SK-N-MC (cell line): Measurements from ENCODE around the gene SPON2.

Experiments
- DNase-seq: peaks from one replicate; pipeline ENCODE4 v3.0.0-alpha.2; 2011; ENCODE audit warnings: low read depth, low spot score
- H3K27ac ChIP-seq: fragments of 200-600 bp; sonication (generic); 2 replicates; pipeline ENCODE4 v1.5.1; 2016; ENCODE audit warnings: mixed run types
- H3K36me3 ChIP-seq: fragments of 200-600 bp; sonication (generic); 2 replicates; pipeline ENCODE4 v1.6.1; 2017; ENCODE audit warnings: antibody characterized with exemption, low read length, mixed read lengths; ENCODE audit not compliant: insufficient read depth
- H3K4me3 ChIP-seq: fragments of 200-600 bp; sonication (generic); 2 replicates; pipeline ENCODE4 v1.5.1; 2016
- H3K9ac ChIP-seq: fragments of 200-600 bp; sonication (generic); 2 replicates; pipeline ENCODE4 v1.8.0; 2017; ENCODE audit warnings: mixed run types, mixed read lengths; ENCODE audit not compliant: insufficient read length
- H3K9me3 ChIP-seq: fragments of 200-600 bp; sonication (generic); 2 replicates; pipeline ENCODE4 v1.6.1; 2017; ENCODE audit warnings: low read depth, mild to moderate bottlenecking, antibody characterized with exemption, low read length, moderate library complexity, mixed read lengths
- EZH2 ChIP-seq: fragments of 200-600 bp; sonication (generic); IDR thresholded peaks from one replicate; pipeline ENCODE4 v1.6.1; 2017; ENCODE audit warnings: antibody characterized with exemption
- FOXP2 ChIP-seq: optimal IDR thresholded peaks from 2 replicates; pipeline ENCODE3; 2011; ENCODE audit warnings: mild to moderate bottlenecking, moderate library complexity; ENCODE audit not compliant: insufficient read depth; ENCODE audit errors: extremely low read length, control extremely low read depth
- POLR2AphosphoS5 ChIP-seq: IDR thresholded peaks from 2 replicates; pipeline ENCODE4 v1.6.1; 2012; ENCODE audit warnings: mild to moderate bottlenecking, low read depth, low read length, borderline replicate concordance

SPON2 gene

GRCh38 chr4:1210971-1211370 lies 38.6 kb upstream of the SPON2 start:
- no peak overlapping the region for H3K4me3 ChIP-seq
- no peak for DNase-seq
- no peak overlapping the region for H3K27ac ChIP-seq
- TF ChIP-seq POLR2AphosphoS5 = no peak
- TF ChIP-seq FOXP2 = no peak
- H3K9ac ChIP-seq = no peak overlapping the region
- peaks cover 22% of the 10 kb centered on the region; the same call in 1 of the 2 replicates for H3K36me3 ChIP-seq
- H3K9me3 ChIP-seq = no peaks in the 10 kb centered on the region

- Histone ChIP-seq H3K9me3 (no peaks in the 10 kb centered on the region), H3K9ac (no peak overlapping the region), H3K27ac (no peak overlapping the region), H3K4me3 (no peak overlapping the region), H3K36me3 (peaks cover 15% of the 10 kb centered on the region; the same call in 1 of the 2 replicates)
- TF ChIP-seq EZH2 = no peak
- no peak for TF ChIP-seq POLR2AphosphoS5
- TF ChIP-seq FOXP2 = no peak
- no peak for DNase-seq
Measured at GRCh38 chr4:1210241-1210841, 38.0 kb upstream of the SPON2 start.

GRCh38 chr4:1209821-1210220 lies 37.4 kb upstream of the SPON2 start:
- DNase-seq = no peak

GRCh38 chr4:1208970-1209704 lies 36.8 kb upstream of the SPON2 start:
- H3K9me3 ChIP-seq = no peaks in the 10 kb centered on the region
- peaks cover 8% of the 10 kb centered on the region; the same call in 1 of the 2 replicates for H3K36me3 ChIP-seq
- no peak overlapping the region for H3K4me3 ChIP-seq
- peak overlapping the region; percentile 57 for H3K27ac ChIP-seq
- TF ChIP-seq EZH2 (no peak), POLR2AphosphoS5 (no peak), FOXP2 (no peak)
- DNase-seq = no peak
- no peak overlapping the region for H3K9ac ChIP-seq

More at GRCh38 chr4:1209821-1210220, 37.4 kb upstream of the SPON2 start:
- Histone ChIP-seq H3K4me3 (no peak overlapping the region), H3K9ac (no peak overlapping the region), H3K36me3 (peaks cover 11% of the 10 kb centered on the region; the same call in 1 of the 2 replicates), H3K27ac (peak overlapping the region; percentile 57; the same call in 1 of the 2 replicates), H3K9me3 (no peaks in the 10 kb centered on the region)
- TF ChIP-seq FOXP2 (no peak), POLR2AphosphoS5 (no peak), EZH2 (no peak)

GRCh38 chr4:1208266-1208961 lies 36.0 kb upstream of the SPON2 start:
- Histone ChIP-seq H3K36me3 (peaks cover 7% of the 10 kb centered on the region; the same call in 1 of the 2 replicates), H3K27ac (no peak overlapping the region)
- TF ChIP-seq POLR2AphosphoS5 (no peak), FOXP2 (no peak), EZH2 (no peak)

GRCh38 chr4:1207603-1208265 lies 35.4 kb upstream of the SPON2 start:
- Histone ChIP-seq H3K9ac (no peak overlapping the region), H3K9me3 (no peaks in the 10 kb centered on the region), H3K36me3 (no peaks in the 10 kb centered on the region; the same call in 1 of the 2 replicates), H3K27ac (no peak overlapping the region), H3K4me3 (no peak overlapping the region)
- no peak for TF ChIP-seq EZH2
- no peak for TF ChIP-seq POLR2AphosphoS5
- no peak for TF ChIP-seq FOXP2
- no peak for DNase-seq

More at GRCh38 chr4:1208266-1208961, 36.0 kb upstream of the SPON2 start:
- Histone ChIP-seq H3K4me3 (no peak overlapping the region), H3K9ac (no peak overlapping the region), H3K9me3 (no peaks in the 10 kb centered on the region)
- no peak for DNase-seq

GRCh38 chr4:1207157-1207470 lies 34.7 kb upstream of the SPON2 start:
- no peak for DNase-seq
- TF ChIP-seq POLR2AphosphoS5 = no peak
- no peaks in the 10 kb centered on the region; the same call in 1 of the 2 replicates for H3K36me3 ChIP-seq

More at GRCh38 chr4:1207157-1207470, 34.7 kb upstream of the SPON2 start:
- Histone ChIP-seq H3K9ac (no peak overlapping the region), H3K9me3 (no peaks in the 10 kb centered on the region), H3K4me3 (no peak overlapping the region), H3K27ac (no peak overlapping the region)
